GM19043 (cell line): ENCODE data around the gene LHFPL4.
"Not testable (repeated sequence)": the region's sequence is repeated elsewhere in the genome, so short reads cannot be mapped to it uniquely, and the experiment has no call there.

Experiments used
- ATAC-seq: cut with Tn5 transposase; IDR thresholded peaks from one replicate; pipeline ENCODE4 v1.9.1; 2021; ENCODE audit warnings: low read depth; ENCODE audit not compliant: unreplicated experiment

Gene LHFPL4

DNA sequence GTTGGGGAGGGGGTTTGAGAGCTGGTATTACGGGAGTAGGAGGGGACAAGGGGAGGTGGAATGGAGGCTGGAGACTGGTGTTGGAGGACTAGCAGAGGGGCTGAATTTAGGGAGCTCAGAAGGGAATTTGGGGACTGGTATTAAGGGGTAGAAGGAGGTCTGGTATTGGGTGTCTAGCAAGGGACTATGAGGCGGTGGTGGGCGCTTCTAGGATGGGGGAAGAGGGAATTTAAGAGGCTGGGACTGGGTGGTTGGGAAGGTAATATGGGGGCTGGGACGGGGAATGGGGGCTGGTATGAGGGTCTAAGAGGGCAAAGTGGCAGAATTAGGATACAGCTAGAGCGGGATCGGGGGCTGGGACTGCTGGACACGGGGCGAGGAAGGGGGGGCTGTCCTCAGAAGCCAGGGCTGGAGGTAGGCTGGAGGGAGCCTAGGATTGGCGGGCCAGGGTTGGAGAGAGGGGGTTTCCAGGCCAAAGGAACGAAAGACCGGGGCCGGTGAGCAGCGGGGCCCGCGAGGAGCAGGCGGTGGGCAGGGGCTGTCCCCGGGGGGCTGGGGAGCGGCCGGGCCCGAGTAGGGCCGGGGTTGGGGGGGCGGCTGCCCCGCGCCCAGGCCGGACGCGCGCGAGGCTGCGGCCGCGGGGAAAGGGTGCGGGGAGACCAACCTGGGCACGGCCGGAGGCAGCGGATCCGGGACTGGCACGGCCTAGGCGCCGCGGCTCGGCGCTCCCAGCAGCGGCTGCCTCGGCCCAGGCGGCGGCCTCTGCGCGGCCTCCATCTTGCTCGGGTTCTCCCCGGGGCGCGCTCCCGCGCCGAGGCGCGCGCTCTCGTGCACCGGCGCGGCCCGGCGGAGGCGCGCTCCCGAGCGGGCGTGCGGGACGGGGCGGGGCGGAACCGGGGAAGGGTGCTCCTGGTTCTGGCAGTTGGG lies at the start of gene LHFPL4:
LHFPL4 (minus strand) TSS at position 802 of the 927 bp plus-strand sequence. CDS start 1,143 bp downstream, outside the sequence.
- no peak for ATAC-seq

DNA sequence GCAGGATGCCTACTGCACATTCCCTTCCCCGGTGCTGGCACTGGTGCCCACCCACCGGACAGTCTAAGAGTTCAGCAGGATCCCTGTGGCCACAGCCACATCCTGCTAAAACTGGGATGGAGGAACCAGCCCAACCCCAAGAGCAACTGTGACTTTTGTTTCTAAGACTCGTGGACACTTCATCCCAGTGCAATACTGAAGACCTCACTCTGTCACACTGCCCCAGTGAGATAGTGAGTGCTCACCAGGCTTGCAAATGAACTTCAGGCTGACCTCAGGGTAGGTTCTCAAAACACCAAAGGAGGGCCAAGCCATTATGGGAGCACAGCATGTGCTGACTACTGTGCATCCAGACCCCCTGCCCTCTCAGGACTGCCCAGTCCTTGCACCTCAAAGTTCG lies 49.0 kb upstream of the LHFPL4 start:
- ATAC-seq = no peak

DNA sequence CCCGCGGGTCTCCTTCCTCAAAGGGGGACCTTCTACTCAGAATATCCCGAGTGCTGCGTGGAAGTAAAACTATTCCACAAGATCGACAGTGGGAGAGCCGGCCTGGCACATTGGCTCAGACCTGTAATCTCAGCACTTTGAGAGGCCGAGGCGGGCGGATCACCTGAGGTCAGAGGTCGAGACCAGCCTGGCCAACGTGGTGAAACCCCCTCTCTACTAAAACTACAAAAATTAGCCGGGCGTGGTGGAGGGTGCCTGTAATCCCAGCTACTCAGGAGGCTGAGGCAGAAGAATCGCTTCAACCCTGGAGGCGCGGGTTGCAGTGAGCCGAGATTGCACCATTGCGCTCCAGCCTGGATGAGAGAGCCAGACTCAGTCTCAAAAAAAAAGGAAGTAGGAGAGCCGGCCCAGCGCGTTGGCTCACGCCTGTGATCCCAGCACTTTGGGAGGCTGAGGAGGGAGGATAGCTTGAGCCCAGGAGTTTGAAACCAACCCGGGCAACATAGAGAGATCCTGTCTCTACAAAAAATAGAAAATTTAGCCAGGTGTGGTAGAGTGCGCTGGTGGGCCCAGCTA lies 47.5 kb upstream of the LHFPL4 start:
- not testable (repeated sequence) for ATAC-seq

DNA sequence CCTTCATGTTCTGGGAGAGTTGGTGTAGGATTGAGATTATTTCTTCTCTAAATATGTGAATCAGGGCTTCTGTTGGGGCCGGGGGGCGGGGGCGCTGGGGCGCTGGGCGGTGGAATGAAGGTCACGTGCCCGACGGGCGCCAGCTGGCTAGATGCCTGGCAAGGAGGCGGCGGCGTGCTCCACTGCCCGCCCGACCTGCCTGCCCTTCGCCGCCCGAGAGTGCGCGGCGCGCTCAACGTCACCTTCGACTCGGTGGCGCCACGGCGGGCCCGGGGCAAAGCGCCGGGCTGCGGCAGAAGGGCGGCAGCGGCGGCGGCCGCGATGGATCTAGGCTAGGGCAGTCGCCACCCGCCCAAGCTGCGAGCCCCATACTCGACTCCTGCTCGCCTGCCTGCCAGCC lies 47.0 kb upstream of the LHFPL4 start:
- ATAC-seq = no peak

DNA sequence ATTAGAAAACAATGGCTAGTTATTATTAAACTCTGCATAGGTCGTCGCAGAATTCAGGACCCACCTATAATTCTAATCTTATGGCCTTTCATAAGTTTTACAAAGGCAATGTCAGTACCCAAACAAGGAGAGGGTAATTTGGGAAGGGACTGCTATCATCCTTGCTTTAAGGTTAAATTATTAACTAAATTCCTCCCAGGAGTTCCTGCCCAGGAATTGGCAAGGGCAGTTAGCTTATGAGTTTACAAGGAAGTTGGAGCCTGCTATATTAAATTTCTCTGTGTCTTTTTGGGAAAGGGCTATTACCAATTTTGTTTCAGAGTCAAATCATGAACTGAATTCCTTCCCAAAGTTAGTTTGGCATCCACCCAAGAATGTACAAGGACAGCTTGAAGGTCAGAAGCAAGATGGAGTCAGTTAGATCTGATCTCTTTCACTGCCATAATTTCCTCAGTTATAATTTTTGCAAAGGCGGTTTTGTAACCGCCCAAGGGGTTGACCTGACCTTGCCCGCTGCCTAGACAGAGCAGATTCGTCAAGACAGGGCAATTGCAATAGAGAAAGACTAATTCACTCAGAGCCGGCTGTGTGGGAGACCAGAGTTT lies 45.3 kb upstream of the LHFPL4 start:
- ATAC-seq = no peak

DNA sequence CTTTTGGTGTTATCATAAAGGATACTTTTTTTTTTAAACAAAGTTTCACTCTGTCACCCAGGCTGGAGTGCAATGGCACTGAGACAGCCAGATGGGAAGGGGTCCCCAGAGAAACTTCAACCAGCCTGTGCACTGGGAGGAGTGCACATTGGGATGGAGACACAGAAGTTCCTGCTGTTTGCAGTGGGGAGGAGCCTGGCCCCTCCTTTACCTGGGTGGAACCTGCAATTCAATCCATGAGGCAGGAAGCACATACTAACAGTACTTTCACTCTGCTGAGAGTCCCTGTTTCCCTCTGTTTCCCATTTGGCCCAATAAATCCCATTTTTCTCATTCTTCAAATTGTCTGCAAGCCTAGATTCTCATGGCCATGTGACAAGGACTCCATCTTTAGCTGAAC lies 42.3 kb upstream of the LHFPL4 start:
- no peak for ATAC-seq

DNA sequence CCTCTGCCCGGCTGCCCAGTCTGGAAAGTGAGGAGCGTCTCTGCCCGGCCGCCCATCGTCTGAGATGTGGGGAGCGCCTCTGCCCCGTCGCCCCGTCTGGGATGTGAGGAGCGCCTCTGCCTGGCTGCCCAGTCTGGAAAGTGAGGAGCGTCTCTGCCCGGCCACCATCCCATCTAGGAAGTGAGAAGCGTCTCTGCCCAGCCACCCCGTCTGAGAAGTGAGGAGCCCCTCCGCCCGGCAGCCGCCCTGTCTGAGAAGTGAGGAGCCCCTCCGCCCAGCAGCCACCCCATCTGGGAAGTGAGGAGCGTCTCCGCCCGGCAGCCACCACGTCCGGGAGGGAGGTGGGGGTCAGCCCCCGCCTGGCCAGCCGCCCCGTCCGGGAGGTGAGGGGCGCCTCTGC lies 38.2 kb upstream of the LHFPL4 start:
- ATAC-seq = not testable (repeated sequence)

DNA sequence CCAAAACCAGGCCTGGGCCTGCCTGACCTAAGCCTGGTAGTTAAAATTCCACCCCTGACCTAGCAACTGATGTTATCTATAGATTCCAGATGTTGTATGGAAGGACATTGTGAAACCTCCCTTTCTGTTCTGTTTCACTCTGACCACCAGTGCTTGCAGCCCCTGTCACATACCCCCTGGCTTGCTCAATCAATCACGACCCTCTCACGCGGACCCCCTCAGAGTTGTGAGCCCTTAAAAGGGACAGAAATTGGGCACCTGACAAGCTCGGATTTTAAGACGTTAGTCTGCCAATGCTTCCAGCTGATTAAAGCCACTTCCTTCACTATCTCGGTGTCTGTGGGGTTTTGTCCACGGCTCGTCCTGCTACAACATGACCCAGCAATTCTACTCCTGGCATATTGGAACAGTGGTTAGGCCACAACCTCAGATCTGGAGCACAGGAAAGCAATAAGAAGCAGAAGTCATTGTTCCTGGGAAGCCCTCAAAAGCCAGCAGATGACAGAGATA lies 36.7 kb upstream of the LHFPL4 start:
- ATAC-seq = no peak

DNA sequence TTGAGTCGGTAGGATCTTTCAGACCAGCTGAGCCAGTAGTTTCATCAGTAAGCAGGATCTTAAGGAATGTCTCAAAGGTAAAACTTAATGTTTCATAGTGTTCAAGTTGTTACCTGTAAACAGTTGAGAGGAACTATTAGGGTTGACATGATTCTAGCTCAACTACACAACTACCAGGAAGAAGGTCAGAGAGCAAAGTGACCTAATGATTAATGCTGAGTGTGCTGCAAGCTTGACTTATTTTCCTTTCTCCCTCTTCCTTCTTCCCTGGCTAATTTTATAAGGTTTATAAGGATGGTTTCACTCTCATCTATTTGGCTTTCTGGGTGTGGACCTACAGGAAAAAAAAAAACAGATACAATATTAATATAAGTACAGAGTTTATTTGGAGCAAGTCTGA lies 30.2 kb upstream of the LHFPL4 start:
- ATAC-seq = no peak

DNA sequence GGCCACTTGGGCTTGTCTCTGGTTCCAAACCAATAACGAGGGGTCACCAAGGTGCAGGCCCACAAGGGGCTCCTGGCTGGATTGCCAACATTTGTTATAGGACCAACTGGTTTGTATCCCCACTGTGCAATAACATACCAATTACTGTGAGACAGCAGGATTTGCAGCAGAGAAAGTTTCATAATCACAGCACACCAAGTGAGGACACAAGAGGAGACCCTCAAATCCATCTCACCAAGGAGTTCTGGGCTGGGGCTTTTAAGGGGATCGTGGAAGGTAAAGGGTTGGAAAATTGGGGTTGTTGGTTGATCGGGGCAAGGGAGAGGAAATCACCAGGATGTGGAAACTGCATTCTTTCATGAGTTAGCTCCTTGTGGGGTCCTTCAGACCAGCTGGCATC lies 29.7 kb upstream of the LHFPL4 start:
- ATAC-seq = no peak

DNA sequence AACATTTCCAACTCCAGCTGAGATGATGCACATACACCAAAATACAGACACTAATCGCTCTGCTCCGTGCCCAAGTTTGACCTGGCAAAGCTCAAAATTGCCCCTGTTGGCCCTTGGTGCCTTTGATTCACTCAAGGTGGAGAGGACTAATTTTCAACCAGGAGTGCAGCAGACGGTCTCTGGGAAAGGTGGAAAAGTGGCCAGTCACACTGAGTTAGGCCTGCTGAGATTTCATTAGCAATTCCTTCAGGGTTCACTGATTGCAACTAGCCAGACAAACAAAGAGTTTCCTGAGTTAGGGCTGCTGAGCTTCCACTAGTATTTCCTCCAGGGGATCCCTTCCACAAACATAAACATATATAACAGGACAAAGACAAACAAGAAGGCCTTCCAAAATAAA lies 28.7 kb upstream of the LHFPL4 start:
- ATAC-seq = no peak

DNA sequence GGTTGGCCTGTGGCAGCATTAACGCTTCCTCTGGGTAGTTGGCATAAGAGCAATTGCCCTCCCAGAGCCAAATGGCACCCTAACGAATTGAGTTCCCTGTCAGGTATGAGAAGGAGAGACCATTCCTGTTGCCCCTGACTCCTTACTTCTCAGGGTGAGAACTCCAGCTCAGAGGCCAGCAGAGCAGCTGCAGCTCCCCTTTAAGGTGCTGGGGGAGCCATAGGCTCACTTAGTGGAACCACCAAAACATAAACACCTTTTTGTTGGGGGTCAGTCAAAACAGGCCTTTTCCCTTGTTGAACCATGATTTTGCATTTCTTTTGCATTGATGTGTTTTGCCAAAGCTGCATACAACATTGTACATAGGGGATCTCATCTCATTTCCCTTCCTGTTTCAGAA lies 28.1 kb upstream of the LHFPL4 start:
- no peak for ATAC-seq

DNA sequence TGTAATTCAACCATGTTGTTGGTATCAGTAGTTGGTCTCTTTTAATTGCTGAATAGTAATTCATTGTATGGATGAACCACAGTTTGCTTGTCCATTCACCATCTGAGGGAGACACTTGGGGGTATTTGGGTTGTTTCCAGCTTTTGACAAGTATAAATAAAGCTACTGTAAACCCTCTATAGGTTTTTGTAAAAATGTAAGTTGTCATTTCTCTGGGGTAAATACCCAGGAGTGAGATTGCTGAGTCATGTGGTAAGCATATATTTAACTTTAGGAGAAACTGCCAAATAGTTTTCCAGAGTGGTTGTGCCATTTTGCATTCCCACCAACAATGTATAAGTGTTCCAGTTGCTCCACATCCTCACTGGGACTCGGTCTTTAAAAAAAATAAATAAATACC lies 15.4 kb upstream of the LHFPL4 start:
- ATAC-seq = no peak

DNA sequence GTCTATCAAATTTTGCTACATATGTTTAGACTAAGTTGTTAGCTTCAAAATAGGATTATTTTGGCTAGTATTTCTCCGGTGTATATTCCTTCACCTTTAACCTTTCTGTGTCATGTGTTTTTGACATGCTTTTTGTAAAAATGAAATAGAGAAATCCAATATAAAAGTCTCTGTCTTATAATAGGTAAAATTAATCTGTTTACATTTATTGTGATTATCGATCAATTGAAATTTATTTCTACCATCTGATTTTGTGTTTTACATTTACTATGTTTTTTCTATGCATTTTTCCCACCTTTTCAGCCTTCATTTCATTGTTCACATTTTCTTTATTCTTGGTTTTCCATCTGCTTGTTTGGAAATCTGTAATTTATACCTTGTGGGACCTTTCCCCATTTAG lies 11.7 kb upstream of the LHFPL4 start:
- ATAC-seq = no peak

DNA sequence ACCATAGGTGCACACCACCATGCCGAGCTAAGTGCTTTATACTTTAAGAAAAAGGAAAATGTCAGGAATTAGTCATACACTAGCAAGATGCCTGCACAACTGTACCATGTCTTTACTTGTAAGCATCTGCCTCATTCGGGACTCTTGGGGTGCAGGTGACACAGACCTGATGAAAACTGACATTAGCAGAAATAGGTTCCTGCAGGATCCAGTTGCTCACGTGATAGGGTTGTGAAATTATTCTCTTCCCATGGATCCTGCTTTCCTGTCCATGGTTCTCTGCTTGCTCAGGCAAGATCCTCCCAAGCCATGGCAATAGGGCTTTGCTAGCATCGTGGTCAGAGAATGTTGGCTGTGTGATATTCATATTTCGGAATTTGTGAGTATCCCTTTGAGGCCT lies 10.2 kb upstream of the LHFPL4 start:
- no peak for ATAC-seq

DNA sequence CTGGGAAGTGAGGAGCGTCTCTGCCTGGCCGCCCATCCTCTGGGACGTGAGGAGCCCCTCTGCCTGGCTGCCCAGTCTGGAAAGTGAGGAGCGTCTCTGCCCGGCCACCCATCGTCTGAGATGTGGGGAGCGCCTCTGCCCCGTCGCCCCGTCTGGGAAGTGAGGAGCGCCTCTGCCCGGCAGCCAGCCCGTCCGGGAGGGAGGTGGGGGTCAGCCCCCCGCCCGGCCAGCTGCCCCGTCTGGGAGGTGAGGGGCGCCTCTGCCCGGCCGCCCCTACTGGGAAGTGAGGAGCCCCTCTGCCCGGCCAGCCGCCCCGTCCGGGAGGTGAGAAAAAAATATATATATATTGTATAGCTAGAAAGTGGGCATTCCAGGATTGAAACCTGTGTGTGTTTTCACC lies 6.4 kb upstream of the LHFPL4 start:
- not testable (repeated sequence) for ATAC-seq

DNA sequence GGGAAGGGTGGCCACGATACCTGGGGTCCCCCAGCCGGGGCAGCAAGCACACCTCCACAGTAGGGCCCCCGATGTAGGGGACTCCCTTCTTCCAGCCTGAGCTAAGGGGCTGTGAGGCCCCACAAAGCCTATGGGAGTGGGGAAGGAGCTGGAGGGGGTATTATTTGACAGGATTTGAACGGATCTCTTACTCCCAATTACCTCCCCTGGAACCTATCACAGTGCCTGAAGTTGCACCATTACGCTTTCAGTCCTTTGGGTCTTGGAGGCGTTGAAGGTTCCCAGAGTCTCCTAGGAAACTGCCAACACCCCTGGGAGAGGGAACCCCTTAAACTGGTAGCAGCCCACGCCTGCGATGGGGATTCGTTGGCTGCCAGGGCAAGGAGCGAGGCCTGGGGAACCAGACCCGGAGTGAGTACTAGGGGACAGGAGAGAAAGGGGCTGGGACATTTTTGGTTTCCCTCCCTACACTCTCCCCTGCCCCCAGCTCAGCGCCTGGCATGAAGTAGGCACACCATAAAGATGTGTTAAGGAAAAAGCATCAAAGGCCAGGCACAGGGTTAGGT lies 409 bp upstream of the LHFPL4 start:
- no peak for ATAC-seq

DNA sequence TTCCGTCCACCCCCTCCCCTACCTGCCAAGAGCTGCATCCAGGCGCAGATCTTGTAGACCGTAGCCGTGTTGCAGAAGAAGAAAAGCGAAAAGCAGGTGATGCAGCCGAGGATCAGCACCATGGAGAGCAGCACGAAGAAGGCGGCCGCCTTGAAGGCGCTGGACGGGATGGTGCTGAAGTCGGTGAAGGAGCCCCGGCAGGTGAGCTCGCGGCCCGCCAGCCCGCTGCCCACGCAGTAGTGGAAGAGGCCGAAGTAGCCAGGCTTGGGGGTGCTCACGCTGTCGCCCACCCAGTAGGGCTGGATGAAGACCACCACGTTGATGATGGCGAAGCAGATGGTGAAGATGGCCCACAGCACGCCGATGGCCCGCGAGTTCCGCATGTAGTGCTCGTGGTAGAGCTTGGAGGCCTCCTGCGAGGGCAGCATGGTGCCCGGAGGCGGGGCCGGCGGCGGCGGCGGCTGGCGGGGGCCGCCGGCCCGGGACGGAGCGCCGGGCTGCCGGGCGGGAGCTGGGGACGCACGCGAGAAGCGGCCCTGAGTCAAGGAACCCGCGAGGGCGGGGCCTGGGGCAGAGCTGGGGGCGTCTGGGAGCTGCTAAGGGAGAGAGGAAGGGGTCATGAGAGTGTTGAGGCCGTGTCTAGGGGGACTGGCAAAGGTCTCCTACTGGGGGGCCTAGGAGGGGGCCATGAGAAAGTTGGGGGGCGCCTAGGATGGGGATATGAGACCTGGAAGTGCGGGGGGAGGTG lies 1.2 kb downstream of the LHFPL4 start:
- no peak for ATAC-seq

DNA sequence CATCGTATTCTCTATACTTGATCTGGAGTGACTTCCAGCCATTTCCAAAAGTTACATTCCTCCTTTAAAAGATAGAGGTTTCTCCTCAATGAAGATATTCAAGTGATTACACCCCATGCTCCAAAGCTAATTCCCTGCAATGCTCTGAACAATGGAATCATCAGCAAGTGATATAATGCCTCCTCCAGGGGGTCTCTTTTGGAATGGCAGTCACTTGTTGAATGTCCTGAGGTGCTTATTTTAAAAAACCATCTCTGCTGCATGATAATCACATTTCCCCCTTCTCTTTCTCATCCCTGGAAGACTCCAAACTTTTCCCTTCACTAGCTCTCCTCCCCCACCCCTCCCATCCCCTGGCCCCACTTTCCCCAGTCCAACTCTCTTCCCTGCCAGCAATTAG lies 2.6 kb downstream of the LHFPL4 start:
- no peak for ATAC-seq

DNA sequence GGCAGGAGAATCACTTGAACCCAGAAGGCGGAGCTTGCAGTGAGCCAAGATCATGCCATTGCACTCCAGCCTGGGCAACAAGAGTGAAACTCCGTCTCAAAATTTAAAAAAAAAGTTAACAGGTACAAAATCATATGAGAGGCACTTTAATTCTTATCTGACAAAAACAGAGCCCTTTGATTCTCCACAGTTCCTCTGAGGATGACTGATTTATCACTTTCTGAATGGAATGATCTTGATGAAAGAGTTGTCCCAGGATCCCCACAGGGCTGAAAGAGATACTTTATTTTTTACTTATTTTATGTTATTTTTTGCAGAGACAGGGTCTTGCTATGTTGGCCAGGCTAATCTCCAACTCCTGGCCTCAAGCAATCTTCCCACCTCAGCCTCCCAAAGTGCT lies 4.0 kb downstream of the LHFPL4 start:
- ATAC-seq = no peak

DNA sequence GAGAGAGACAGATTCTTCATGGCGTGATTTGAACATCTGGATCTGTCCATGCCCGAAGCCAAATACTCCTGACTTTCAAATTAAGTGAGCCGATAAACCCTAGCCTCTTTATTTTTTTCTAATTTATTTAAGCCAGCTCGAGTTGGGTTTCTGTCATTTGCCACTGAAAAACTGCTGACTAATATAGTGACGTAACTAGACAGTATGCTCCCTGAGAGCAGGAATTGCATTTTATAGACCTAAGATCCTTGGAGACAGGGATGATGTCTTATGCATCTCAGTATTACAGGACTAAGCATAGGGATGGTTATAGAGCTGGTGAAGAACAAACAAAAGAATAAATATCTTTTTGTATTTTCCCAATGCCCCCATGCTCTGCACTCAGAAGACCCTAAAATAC lies 4.6 kb downstream of the LHFPL4 start:
- ATAC-seq = no peak
